SU-DHL-6 (cell line): ENCODE data around the gene ZNF143.

Experiments used
- H2AFZ ChIP-seq: fragments of 200-600 bp; sonication (generic); 2 replicates; pipeline ENCODE4 v1.6.1; 2014; ENCODE audit warnings: low read depth, mild to moderate bottlenecking, moderate library complexity, mixed read lengths, antibody characterized with exemption, low read length; ENCODE audit not compliant: severe bottlenecking
- H3F3A ChIP-seq: fragments of 200-600 bp; shearing (Covaris generic); 2 replicates; pipeline ENCODE4 v1.6.0; 2016; ENCODE audit warnings: antibody characterized with exemption, mild to moderate bottlenecking; ENCODE audit not compliant: insufficient read depth
- H3K27ac ChIP-seq: fragments of 200-600 bp; sonication (generic); 2 replicates; pipeline ENCODE4 v1.5.1; 2016; ENCODE audit warnings: low read depth, mild to moderate bottlenecking, low read length, moderate library complexity, mixed read lengths
- H3K27me3 ChIP-seq: fragments of 200-600 bp; sonication (generic), shearing (Covaris generic); 2 replicates; pipeline ENCODE4 v1.6.0; 2014; ENCODE audit warnings: mild to moderate bottlenecking, low read length
- H3K36me3 ChIP-seq: fragments of 200-600 bp; sonication (generic); 2 replicates; pipeline ENCODE4 v1.6.1; 2014; ENCODE audit warnings: mild to moderate bottlenecking, low read length, mixed read lengths
- H3K4me2 ChIP-seq: fragments of 300-600, 200-600 bp; shearing (Covaris generic), sonication (generic); 2 replicates; pipeline ENCODE4 v1.6.0; 2014; ENCODE audit warnings: low read length, low read depth, mild to moderate bottlenecking; ENCODE audit not compliant: poor library complexity, severe bottlenecking
- H3K4me3 ChIP-seq: fragments of 200-600 bp; sonication (generic); 2 replicates; pipeline ENCODE4 v1.5.1; 2014; ENCODE audit warnings: antibody characterized with exemption, low read length, mild to moderate bottlenecking, mixed read lengths; ENCODE audit not compliant: insufficient read depth, poor library complexity, severe bottlenecking
- H3K79me2 ChIP-seq: fragments of 200-600 bp; sonication (generic); 2 replicates; pipeline ENCODE4 v1.6.1; 2014; ENCODE audit warnings: mild to moderate bottlenecking, low read length, moderate library complexity; ENCODE audit not compliant: insufficient read depth
- H3K9ac ChIP-seq: fragments of 200-600 bp; sonication (generic); 2 replicates; pipeline ENCODE4 v1.7.0; 2014; ENCODE audit warnings: mild to moderate bottlenecking, low read length
- H3K9me2 ChIP-seq: fragments of 200-600 bp; sonication (generic); replicated peaks from 2 replicates; pipeline ENCODE4 v1.6.1; 2014; ENCODE audit warnings: low read length; ENCODE audit not compliant: insufficient read depth
- H3K9me3 ChIP-seq: fragments of 200-600 bp; sonication (generic); 2 replicates; pipeline ENCODE4 v1.6.1; 2014; ENCODE audit warnings: low read length, mixed read lengths; ENCODE audit not compliant: insufficient read depth
- H4K20me1 ChIP-seq: fragments of 200-600 bp; sonication (generic); 2 replicates; pipeline ENCODE4 v1.6.1; 2014; ENCODE audit warnings: low read depth, mild to moderate bottlenecking, antibody characterized with exemption, low read length, moderate library complexity, mixed read lengths
- CTCF ChIP-seq: fragments of 200-600 bp; sonication (generic); IDR thresholded peaks from one replicate; pipeline ENCODE4 v1.5.1; 2017; ENCODE audit warnings: antibody characterized with exemption, mild to moderate bottlenecking, low read length, moderate library complexity; ENCODE audit not compliant: insufficient read depth, poor library complexity, severe bottlenecking
- EZH2phosphoT487 ChIP-seq: fragments of 200-600 bp; sonication (generic), shearing (Covaris generic); conservative IDR thresholded peaks from 2 replicates; pipeline ENCODE4 v1.6.1; 2018; ENCODE audit warnings: mild to moderate bottlenecking, antibody characterized with exemption, low read length, moderate library complexity, mixed read lengths

ZNF143 gene

GRCh38 chr11:9473408-9473807, 12.6 kb downstream of the ZNF143 start:
- H3K4me2 ChIP-seq = no peak overlapping the region
- no peaks in the 10 kb centered on the region for H3K27me3 ChIP-seq

DNA sequence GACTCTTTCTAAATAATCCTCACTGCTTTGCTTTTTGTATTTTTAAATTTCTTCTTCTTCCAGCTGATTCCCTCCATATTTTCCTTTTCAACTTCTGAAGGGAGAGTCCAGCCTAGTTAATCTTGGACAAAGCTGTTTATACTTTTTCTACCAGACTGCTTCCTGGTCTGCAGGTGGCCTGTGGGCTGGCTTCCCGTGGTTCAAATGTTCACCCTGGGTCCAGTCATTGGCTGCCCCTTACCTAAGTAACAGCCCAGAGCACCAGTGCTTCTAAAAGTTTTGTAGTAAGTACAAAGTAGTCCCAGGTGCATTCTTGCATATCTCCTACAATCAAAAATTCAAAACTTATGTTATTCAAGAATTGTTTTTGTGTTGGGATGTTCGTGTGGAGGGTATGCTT, 19.1 kb downstream of the ZNF143 start:
- Histone ChIP-seq H2AFZ (no peak overlapping the region), H3K4me2 (no peak overlapping the region), H3K36me3 (peaks cover 25% of the 10 kb centered on the region), H3K9ac (no peak overlapping the region), H3K4me3 (no peak overlapping the region), H3K9me3 (no peaks in the 10 kb centered on the region), H4K20me1 (no peaks in the 10 kb centered on the region), H3K9me2 (no peaks in the 10 kb centered on the region), H3F3A (peaks cover 8% of the 10 kb centered on the region), H3K79me2 (no peaks in the 10 kb centered on the region), H3K27me3 (no peaks in the 10 kb centered on the region), H3K27ac (no peak overlapping the region)
- TF ChIP-seq EZH2phosphoT487 (no peak), CTCF (no peak)

More at GRCh38 chr11:9473408-9473807, 12.6 kb downstream of the ZNF143 start:
- peaks cover 11% of the 10 kb centered on the region for H3K79me2 ChIP-seq
- H4K20me1 ChIP-seq = no peaks in the 10 kb centered on the region
- H2AFZ ChIP-seq = no peak overlapping the region
- peaks cover 13% of the 10 kb centered on the region for H3K36me3 ChIP-seq
- no peak overlapping the region for H3K4me3 ChIP-seq
- H3K9me2 ChIP-seq = no peaks in the 10 kb centered on the region
- H3K9me3 ChIP-seq = no peaks in the 10 kb centered on the region
- no peak overlapping the region for H3K9ac ChIP-seq
- no peak overlapping the region for H3K27ac ChIP-seq
- peaks cover 5% of the 10 kb centered on the region; the same call in 1 of the 2 replicates for H3F3A ChIP-seq
- TF ChIP-seq EZH2phosphoT487 (no peak), CTCF (no peak)

GRCh38 chr11:9489080-9489765, 28.4 kb downstream of the ZNF143 start:
- peaks cover 9% of the 10 kb centered on the region; the same call in 1 of the 2 replicates for H3K36me3 ChIP-seq
- no peak overlapping the region for H3K27ac ChIP-seq
- TF ChIP-seq EZH2phosphoT487 (no peak), CTCF (no peak)

More at GRCh38 chr11:9489080-9489765, 28.4 kb downstream of the ZNF143 start:
- Histone ChIP-seq H4K20me1 (no peaks in the 10 kb centered on the region), H3F3A (no peaks in the 10 kb centered on the region; the same call in 1 of the 2 replicates), H3K4me2 (no peak overlapping the region), H3K27me3 (no peaks in the 10 kb centered on the region), H3K9ac (no peak overlapping the region), H3K9me3 (no peaks in the 10 kb centered on the region), H3K9me2 (no peaks in the 10 kb centered on the region), H3K79me2 (no peaks in the 10 kb centered on the region), H2AFZ (no peak overlapping the region), H3K4me3 (no peak overlapping the region)
